ENCODE data around the gene KCNK17.

DNA sequence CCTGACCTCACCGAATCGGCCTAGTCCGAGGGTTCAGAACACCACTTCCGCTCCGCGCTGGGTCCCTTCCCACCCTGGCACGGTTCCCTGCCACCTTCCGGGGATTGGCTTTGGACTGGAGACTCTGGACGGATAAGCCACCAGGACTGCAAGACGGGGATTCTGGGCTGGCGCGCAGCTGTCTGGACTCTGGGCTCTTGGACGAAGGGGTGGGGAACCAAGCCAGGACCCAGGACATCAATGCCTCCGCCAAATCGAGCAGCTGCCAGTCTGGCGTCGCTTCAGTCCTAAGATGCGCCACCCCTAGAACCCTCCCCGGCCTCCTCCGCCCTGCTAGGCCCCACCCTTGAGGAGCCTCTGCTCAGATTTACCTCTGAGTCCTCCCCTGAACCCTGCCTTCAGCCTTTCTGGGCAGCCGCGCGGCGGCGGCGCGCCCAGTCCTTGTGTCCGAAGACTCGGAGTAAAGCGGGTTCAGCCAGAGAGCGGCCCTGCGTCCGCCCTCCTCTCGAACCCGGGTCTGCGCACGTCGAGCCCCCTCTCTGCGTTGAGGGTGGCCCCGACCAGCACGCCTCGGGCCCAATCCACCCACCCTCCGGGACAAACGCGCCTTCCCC, 1.2 kb downstream of the KCNK17 start:
- no peak for TF ChIP-seq POLR2A (IDR thresholded peaks at IDR 0.05)
- TF ChIP-seq, protein P1, sequence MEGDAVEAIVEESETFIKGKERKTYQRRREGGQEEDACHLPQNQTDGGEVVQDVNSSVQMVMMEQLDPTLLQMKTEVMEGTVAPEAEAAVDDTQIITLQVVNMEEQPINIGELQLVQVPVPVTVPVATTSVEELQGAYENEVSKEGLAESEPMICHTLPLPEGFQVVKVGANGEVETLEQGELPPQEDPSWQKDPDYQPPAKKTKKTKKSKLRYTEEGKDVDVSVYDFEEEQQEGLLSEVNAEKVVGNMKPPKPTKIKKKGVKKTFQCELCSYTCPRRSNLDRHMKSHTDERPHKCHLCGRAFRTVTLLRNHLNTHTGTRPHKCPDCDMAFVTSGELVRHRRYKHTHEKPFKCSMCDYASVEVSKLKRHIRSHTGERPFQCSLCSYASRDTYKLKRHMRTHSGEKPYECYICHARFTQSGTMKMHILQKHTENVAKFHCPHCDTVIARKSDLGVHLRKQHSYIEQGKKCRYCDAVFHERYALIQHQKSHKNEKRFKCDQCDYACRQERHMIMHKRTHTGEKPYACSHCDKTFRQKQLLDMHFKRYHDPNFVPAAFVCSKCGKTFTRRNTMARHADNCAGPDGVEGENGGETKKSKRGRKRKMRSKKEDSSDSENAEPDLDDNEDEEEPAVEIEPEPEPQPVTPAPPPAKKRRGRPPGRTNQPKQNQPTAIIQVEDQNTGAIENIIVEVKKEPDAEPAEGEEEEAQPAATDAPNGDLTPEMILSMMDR (IDR thresholded peaks at IDR 0.05) = no peak
- TF ChIP-seq POLR2AphosphoS5 (IDR thresholded peaks at IDR 0.05) = no peak
